Coronary artery (tissue), 2 donors: ENCODE data around the gene UPF1.

ENCODE experiments used
- DNase-seq: peaks from one replicate; pipeline ENCODE4 v3.0.0-alpha.2; 2017; ENCODE audit warnings: low spot score
- H3K27ac ChIP-seq, 2 donors: fragments of 200-600 bp; sonication (generic); one replicate each; pipeline ENCODE4 v1.5.1; 2016 to 2019
- H3K4me3 ChIP-seq: fragments of 200-600 bp; sonication (generic); 2 replicates; pipeline ENCODE4 v1.5.1; 2016; ENCODE audit warnings: mild to moderate bottlenecking, moderate library complexity
- CTCF ChIP-seq: fragments of 200-600 bp; sonication (generic); IDR thresholded peaks from one replicate; pipeline ENCODE4 v1.5.1; 2019; ENCODE audit warnings: antibody characterized with exemption

The UPF1 gene

GRCh38 chr19:18867751-18868150, 36.0 kb downstream of the UPF1 start:
- no peak for DNase-seq
- Histone ChIP-seq H3K27ac (no peak overlapping the region), H3K4me3 (no peak overlapping the region)
- no peak for TF ChIP-seq CTCF

- TF ChIP-seq CTCF = no peak
- Histone ChIP-seq H3K27ac (no peak overlapping the region), H3K4me3 (peak overlapping the region; percentile 40)
- no peak for DNase-seq
Measured at GRCh38 chr19:18868380-18869022, 36.7 kb downstream of the UPF1 start.

GRCh38 chr19:18869023-18869618, 37.4 kb downstream of the UPF1 start:
- H3K27ac ChIP-seq = no peak overlapping the region
- H3K4me3 ChIP-seq = peak overlapping the region; percentile 40
- DNase-seq = no peak
- no peak for TF ChIP-seq CTCF

- Histone ChIP-seq H3K4me3 (peak overlapping the region; percentile 40), H3K27ac (no peak overlapping the region)
- no peak for DNase-seq
- TF ChIP-seq CTCF = no peak
Measured at GRCh38 chr19:18869781-18870530, 38.2 kb downstream of the UPF1 start.

GRCh38 chr19:18870531-18871172, 38.9 kb downstream of the UPF1 start:
- Histone ChIP-seq H3K27ac (no peak overlapping the region), H3K4me3 (no peak overlapping the region)
- DNase-seq = no peak
- TF ChIP-seq CTCF = no peak

GRCh38 chr19:18871543-18871942, 39.8 kb downstream of the UPF1 start:
- TF ChIP-seq CTCF = no peak

More at GRCh38 chr19:18871543-18871942, 39.8 kb downstream of the UPF1 start:
- DNase-seq = no peak
- no peak overlapping the region for H3K27ac ChIP-seq
- no peak overlapping the region for H3K4me3 ChIP-seq
